Measurements from ENCODE around the gene HES2. TPM values are rescaled to one million over a fixed set of nuclear protein-coding genes. Genes with fewer than 3 reads are reported as not detected.
"Not testable (repeated sequence)": the region's sequence is repeated elsewhere in the genome, so short reads cannot be mapped to it uniquely, and the experiment has no call there.

The HES2 gene
- total RNA-seq, 1 donor from 2014 or later, result 44.7 TPM

GRCh38 chr1:6435547-6435946 is 15.8 kb upstream of the HES2 start:
- no peaks in the 10 kb centered on the region for H3K36me3 ChIP-seq
- no peaks in the 10 kb centered on the region for H3K27me3 ChIP-seq
- H3K27ac ChIP-seq, result no peak overlapping the region
- no peak for DNase-seq (ENCODE audit: extremely low spot score in 2 of 2)
- H3K4me1 ChIP-seq, result peaks cover 9% of the 10 kb centered on the region
- intact Hi-C loops (cut with DNase I), result loop anchor here (10.0 kb wide), 2 partner anchors 71 to 191 kb away; partner anchors contain the start of gene HES3
- no peak overlapping the region for H3K4me3 ChIP-seq
- H3K9me3 ChIP-seq, result no peaks in the 10 kb centered on the region
- TF ChIP-seq CTCF (IDR thresholded peaks at IDR 0.05) (no peak), POLR2AphosphoS5 (IDR thresholded peaks at IDR 0.05; ENCODE audit: insufficient read depth in 1 of 2, low read depth in 1 of 2) (no peak), POLR2A (IDR thresholded peaks at IDR 0.05) (no peak)

GRCh38 chr1:6435129-6435528 is 15.4 kb upstream of the HES2 start:
- H3K9me3 ChIP-seq, result no peaks in the 10 kb centered on the region
- no peak for DNase-seq (ENCODE audit: extremely low spot score in 2 of 2)
- H3K36me3 ChIP-seq, result no peaks in the 10 kb centered on the region
- no peaks in the 10 kb centered on the region for H3K27me3 ChIP-seq
- peaks cover 4% of the 10 kb centered on the region for H3K4me1 ChIP-seq
- intact Hi-C loops (cut with DNase I), result loop anchor here (10.0 kb wide), 2 partner anchors 70 to 190 kb away; partner anchors contain the start of gene HES3
- no peak for TF ChIP-seq POLR2A (IDR thresholded peaks at IDR 0.05)
- TF ChIP-seq CTCF (IDR thresholded peaks at IDR 0.05), result no peak
- TF ChIP-seq POLR2AphosphoS5 (IDR thresholded peaks at IDR 0.05; ENCODE audit: insufficient read depth in 1 of 2, low read depth in 1 of 2), result no peak
- H3K4me3 ChIP-seq, result no peak overlapping the region
- H3K27ac ChIP-seq, result no peak overlapping the region

GRCh38 chr1:6434186-6434585 is 14.5 kb upstream of the HES2 start:
- no peak overlapping the region for H3K4me3 ChIP-seq
- no peaks in the 10 kb centered on the region for H3K36me3 ChIP-seq
- H3K27me3 ChIP-seq, result no peaks in the 10 kb centered on the region
- intact Hi-C loops (cut with DNase I), result loop anchor here (10.0 kb wide), 2 partner anchors 69 to 189 kb away; partner anchors contain the start of gene HES3
- no peak overlapping the region for H3K27ac ChIP-seq
- H3K4me1 ChIP-seq, result no peaks in the 10 kb centered on the region
- no peak for TF ChIP-seq POLR2AphosphoS5 (IDR thresholded peaks at IDR 0.05; ENCODE audit: insufficient read depth in 1 of 2, low read depth in 1 of 2)
- no peak for TF ChIP-seq POLR2A (IDR thresholded peaks at IDR 0.05)
- TF ChIP-seq CTCF (IDR thresholded peaks at IDR 0.05), result no peak
- no peaks in the 10 kb centered on the region for H3K9me3 ChIP-seq
- no peak for DNase-seq (ENCODE audit: extremely low spot score in 2 of 2)

GRCh38 chr1:6431645-6432579 is 12.2 kb upstream of the HES2 start:
- H3K4me1 ChIP-seq; H3K4me3 ChIP-seq; H3K27ac ChIP-seq; H3K9me3 ChIP-seq; H3K36me3 ChIP-seq; H3K27me3 ChIP-seq; DNase-seq (ENCODE audit: extremely low spot score in 2 of 2): not testable (repeated sequence)
- intact Hi-C loops (cut with DNase I), result loop anchor here (10.0 kb wide), 2 partner anchors 67 to 187 kb away; partner anchors contain the start of gene HES3

GRCh38 chr1:6429660-6430411 is 10.1 kb upstream of the HES2 start:
- H3K9me3 ChIP-seq; H3K27me3 ChIP-seq; H3K27ac ChIP-seq; H3K4me3 ChIP-seq; H3K36me3 ChIP-seq; DNase-seq (ENCODE audit: extremely low spot score in 2 of 2): not testable (repeated sequence)
- peaks cover 18% of the 10 kb centered on the region for H3K4me1 ChIP-seq
- intact Hi-C loops (cut with DNase I), result loop anchor here (10.0 kb wide), 2 partner anchors 65 to 185 kb away; partner anchors contain the start of gene HES3

GRCh38 chr1:6428453-6428852 is 8.7 kb upstream of the HES2 start:
- H3K36me3 ChIP-seq; H3K9me3 ChIP-seq; DNase-seq (ENCODE audit: extremely low spot score in 2 of 2); intact Hi-C loops (cut with DNase I); H3K4me3 ChIP-seq; H3K27ac ChIP-seq: not testable (repeated sequence)
- Histone ChIP-seq H3K27me3 (peaks cover 12% of the 10 kb centered on the region), H3K4me1 (peaks cover 28% of the 10 kb centered on the region)

Measured in vagina (tissue), 2 donors.